HL-60 (cell line): Measurements from ENCODE around the gene SLC25A52.
A peak's percentile ranks its signal among the peaks of the same experiment; 100 is the strongest.

Source experiments
- CTCF ChIP-seq: IDR thresholded peaks from one replicate; pipeline ENCODE4 v1.5.1; 2011; ENCODE audit warnings: low read length, control low read depth, inconsistent platforms; ENCODE audit not compliant: insufficient read depth
- GABPA ChIP-seq: IDR thresholded peaks from 2 replicates; pipeline ENCODE4 v1.6.1; 2012; ENCODE audit warnings: low read depth
- POLR2AphosphoS5 ChIP-seq: IDR thresholded peaks from 2 replicates; pipeline ENCODE4 v1.6.1; 2012; ENCODE audit warnings: low read depth
- SPI1 ChIP-seq: IDR thresholded peaks from 2 replicates; pipeline ENCODE4 v1.6.1; 2012; ENCODE audit warnings: low read depth, mild to moderate bottlenecking, borderline replicate concordance
- TF ChIP-seq, protein P1 (sequence below): IDR thresholded peaks from 2 replicates; pipeline ENCODE4 v1.6.1; 2012; ENCODE audit warnings: low read depth; ENCODE audit not compliant: insufficient replicate concordance

DNA sequence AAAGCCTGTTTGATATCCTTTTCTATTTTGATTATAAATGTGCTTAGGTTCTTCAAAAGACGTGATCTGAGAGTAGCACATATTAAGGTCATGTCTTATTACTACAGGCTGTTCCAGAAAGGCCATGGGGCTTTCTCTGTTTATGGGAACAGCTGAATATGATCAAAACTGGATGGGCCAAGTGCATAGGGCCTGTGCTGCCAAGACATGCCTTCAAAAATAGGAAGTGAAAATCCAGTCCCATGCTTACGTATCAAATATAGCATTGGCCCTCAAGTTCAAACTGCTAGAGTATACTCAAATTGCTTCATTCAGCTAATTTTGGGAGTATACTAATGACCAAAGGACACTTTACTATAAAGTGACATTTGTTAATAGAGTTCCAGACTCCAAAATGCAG, 24.1 kb downstream of the SLC25A52 start:
- no peak for TF ChIP-seq CTCF
- TF ChIP-seq, protein P1, sequence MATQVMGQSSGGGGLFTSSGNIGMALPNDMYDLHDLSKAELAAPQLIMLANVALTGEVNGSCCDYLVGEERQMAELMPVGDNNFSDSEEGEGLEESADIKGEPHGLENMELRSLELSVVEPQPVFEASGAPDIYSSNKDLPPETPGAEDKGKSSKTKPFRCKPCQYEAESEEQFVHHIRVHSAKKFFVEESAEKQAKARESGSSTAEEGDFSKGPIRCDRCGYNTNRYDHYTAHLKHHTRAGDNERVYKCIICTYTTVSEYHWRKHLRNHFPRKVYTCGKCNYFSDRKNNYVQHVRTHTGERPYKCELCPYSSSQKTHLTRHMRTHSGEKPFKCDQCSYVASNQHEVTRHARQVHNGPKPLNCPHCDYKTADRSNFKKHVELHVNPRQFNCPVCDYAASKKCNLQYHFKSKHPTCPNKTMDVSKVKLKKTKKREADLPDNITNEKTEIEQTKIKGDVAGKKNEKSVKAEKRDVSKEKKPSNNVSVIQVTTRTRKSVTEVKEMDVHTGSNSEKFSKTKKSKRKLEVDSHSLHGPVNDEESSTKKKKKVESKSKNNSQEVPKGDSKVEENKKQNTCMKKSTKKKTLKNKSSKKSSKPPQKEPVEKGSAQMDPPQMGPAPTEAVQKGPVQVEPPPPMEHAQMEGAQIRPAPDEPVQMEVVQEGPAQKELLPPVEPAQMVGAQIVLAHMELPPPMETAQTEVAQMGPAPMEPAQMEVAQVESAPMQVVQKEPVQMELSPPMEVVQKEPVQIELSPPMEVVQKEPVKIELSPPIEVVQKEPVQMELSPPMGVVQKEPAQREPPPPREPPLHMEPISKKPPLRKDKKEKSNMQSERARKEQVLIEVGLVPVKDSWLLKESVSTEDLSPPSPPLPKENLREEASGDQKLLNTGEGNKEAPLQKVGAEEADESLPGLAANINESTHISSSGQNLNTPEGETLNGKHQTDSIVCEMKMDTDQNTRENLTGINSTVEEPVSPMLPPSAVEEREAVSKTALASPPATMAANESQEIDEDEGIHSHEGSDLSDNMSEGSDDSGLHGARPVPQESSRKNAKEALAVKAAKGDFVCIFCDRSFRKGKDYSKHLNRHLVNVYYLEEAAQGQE = no peak
- no peak for TF ChIP-seq POLR2AphosphoS5
- TF ChIP-seq GABPA = no peak
- TF ChIP-seq SPI1 = peak; percentile 66
